ENCODE results near the gene CYTH1.
"Not testable (repeated sequence)": the region's sequence is repeated elsewhere in the genome, so short reads cannot be mapped to it uniquely, and the experiment has no call there.

Gene CYTH1

GRCh38 chr17:78785011-78785662 is 3.1 kb upstream of the CYTH1 start:
- H3K4me1 ChIP-seq (ENCODE audit: insufficient read depth, low read length) = no peaks in the 10 kb centered on the region; the same call in 1 of the 2 replicates
- no peak overlapping the region for H3K9ac ChIP-seq (ENCODE audit: low read depth, low read length)
- peaks cover 6% of the 10 kb centered on the region; the same call in 1 of the 2 replicates for H3K27me3 ChIP-seq (ENCODE audit: insufficient read depth, low read length)
- no peaks in the 10 kb centered on the region for H3K9me3 ChIP-seq (ENCODE audit: insufficient read depth, low read depth, low read length)
- H3K36me3 ChIP-seq (ENCODE audit: insufficient read depth, low read length) = no peaks in the 10 kb centered on the region; the same call in 1 of the 2 replicates
- H3K4me3 ChIP-seq (ENCODE audit: low read length) = no peak overlapping the region
- H3K27ac ChIP-seq (ENCODE audit: low read depth, low read length) = no peak overlapping the region
- WGBS = 92% methylated on average over 12 of the region's 12 CpGs

DNA sequence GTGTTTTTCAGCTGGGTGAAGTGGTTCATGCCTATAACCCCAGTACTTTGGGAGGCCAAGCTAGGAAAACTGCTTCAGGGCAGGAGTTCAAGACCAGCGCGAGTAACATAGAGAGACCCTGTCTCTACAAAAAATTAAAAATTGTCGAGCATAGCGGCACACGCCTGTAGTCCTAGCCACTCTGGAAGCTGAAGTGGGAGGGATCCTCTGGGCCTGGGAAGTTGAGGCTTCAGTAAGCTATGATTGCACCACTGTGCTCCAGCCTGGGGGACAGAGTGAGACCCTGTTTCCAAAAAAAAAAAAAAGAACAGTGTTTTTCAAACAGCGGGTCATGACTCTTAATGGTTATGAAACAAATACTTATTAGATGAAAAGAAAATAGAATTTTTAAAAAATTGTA is 2.3 kb upstream of the CYTH1 start:
- no peak overlapping the region for H3K9ac ChIP-seq (ENCODE audit: low read depth, low read length)
- 93% methylated on average over 5 of the region's 6 CpGs for WGBS

GRCh38 chr17:78783711-78784324 is 1.7 kb upstream of the CYTH1 start:
- H3K4me3 ChIP-seq (ENCODE audit: low read length) = no peak overlapping the region
- no peak overlapping the region for H3K27ac ChIP-seq (ENCODE audit: low read depth, low read length)
- no peaks in the 10 kb centered on the region; the same call in 1 of the 2 replicates for H3K4me1 ChIP-seq (ENCODE audit: insufficient read depth, low read length)
- H3K27me3 ChIP-seq (ENCODE audit: insufficient read depth, low read length) = peaks cover 6% of the 10 kb centered on the region; the same call in 1 of the 2 replicates
- no peaks in the 10 kb centered on the region for H3K9me3 ChIP-seq (ENCODE audit: insufficient read depth, low read depth, low read length)
- no peaks in the 10 kb centered on the region; the same call in 1 of the 2 replicates for H3K36me3 ChIP-seq (ENCODE audit: insufficient read depth, low read length)
- 94% methylated on average over 7 of the region's 7 CpGs for WGBS
- H3K9ac ChIP-seq (ENCODE audit: low read depth, low read length) = no peak overlapping the region

More for the DNA sequence above, 2.3 kb upstream of the CYTH1 start:
- no peaks in the 10 kb centered on the region; the same call in 1 of the 2 replicates for H3K36me3 ChIP-seq (ENCODE audit: insufficient read depth, low read length)
- H3K9me3 ChIP-seq (ENCODE audit: insufficient read depth, low read depth, low read length) = no peaks in the 10 kb centered on the region
- no peaks in the 10 kb centered on the region; the same call in 1 of the 2 replicates for H3K4me1 ChIP-seq (ENCODE audit: insufficient read depth, low read length)
- H3K27ac ChIP-seq (ENCODE audit: low read depth, low read length) = no peak overlapping the region
- peaks cover 6% of the 10 kb centered on the region; the same call in 1 of the 2 replicates for H3K27me3 ChIP-seq (ENCODE audit: insufficient read depth, low read length)
- no peak overlapping the region for H3K4me3 ChIP-seq (ENCODE audit: low read length)

GRCh38 chr17:78781104-78781892 is 775 bp downstream of the CYTH1 start:
- Histone ChIP-seq H3K4me3 (ENCODE audit: low read length) (peak overlapping the region; percentile 85), H3K27ac (ENCODE audit: low read depth, low read length) (no peak overlapping the region), H3K9me3 (ENCODE audit: insufficient read depth, low read depth, low read length) (no peaks in the 10 kb centered on the region), H3K9ac (ENCODE audit: low read depth, low read length) (peak overlapping the region; percentile 73), H3K27me3 (ENCODE audit: insufficient read depth, low read length) (peaks cover 6% of the 10 kb centered on the region; the same call in 1 of the 2 replicates), H3K4me1 (ENCODE audit: insufficient read depth, low read length) (no peaks in the 10 kb centered on the region; the same call in 1 of the 2 replicates), H3K36me3 (ENCODE audit: insufficient read depth, low read length) (no peaks in the 10 kb centered on the region)
- WGBS = 6% methylated on average over 67 of the region's 68 CpGs

GRCh38 chr17:78780335-78780734 is 1.7 kb downstream of the CYTH1 start:
- H3K9ac ChIP-seq (ENCODE audit: low read depth, low read length) = no peak overlapping the region
- 91% methylated on average over 4 of the region's 6 CpGs for WGBS
- no peaks in the 10 kb centered on the region for H3K36me3 ChIP-seq (ENCODE audit: insufficient read depth, low read length)
- H3K4me3 ChIP-seq (ENCODE audit: low read length) = no peak overlapping the region
- no peak overlapping the region for H3K27ac ChIP-seq (ENCODE audit: low read depth, low read length)
- H3K27me3 ChIP-seq (ENCODE audit: insufficient read depth, low read length) = peaks cover 6% of the 10 kb centered on the region; the same call in 1 of the 2 replicates
- H3K9me3 ChIP-seq (ENCODE audit: insufficient read depth, low read depth, low read length) = no peaks in the 10 kb centered on the region
- H3K4me1 ChIP-seq (ENCODE audit: insufficient read depth, low read length) = no peaks in the 10 kb centered on the region; the same call in 1 of the 2 replicates

GRCh38 chr17:78779850-78780249 is 2.2 kb downstream of the CYTH1 start:
- peaks cover 6% of the 10 kb centered on the region; the same call in 1 of the 2 replicates for H3K27me3 ChIP-seq (ENCODE audit: insufficient read depth, low read length)
- H3K9ac ChIP-seq (ENCODE audit: low read depth, low read length) = no peak overlapping the region
- H3K27ac ChIP-seq (ENCODE audit: low read depth, low read length) = no peak overlapping the region
- no peaks in the 10 kb centered on the region for H3K9me3 ChIP-seq (ENCODE audit: insufficient read depth, low read depth, low read length)
- no peaks in the 10 kb centered on the region for H3K36me3 ChIP-seq (ENCODE audit: insufficient read depth, low read length)
- 86% methylated on average over 3 of the region's 3 CpGs for WGBS
- no peak overlapping the region for H3K4me3 ChIP-seq (ENCODE audit: low read length)
- no peaks in the 10 kb centered on the region; the same call in 1 of the 2 replicates for H3K4me1 ChIP-seq (ENCODE audit: insufficient read depth, low read length)

DNA sequence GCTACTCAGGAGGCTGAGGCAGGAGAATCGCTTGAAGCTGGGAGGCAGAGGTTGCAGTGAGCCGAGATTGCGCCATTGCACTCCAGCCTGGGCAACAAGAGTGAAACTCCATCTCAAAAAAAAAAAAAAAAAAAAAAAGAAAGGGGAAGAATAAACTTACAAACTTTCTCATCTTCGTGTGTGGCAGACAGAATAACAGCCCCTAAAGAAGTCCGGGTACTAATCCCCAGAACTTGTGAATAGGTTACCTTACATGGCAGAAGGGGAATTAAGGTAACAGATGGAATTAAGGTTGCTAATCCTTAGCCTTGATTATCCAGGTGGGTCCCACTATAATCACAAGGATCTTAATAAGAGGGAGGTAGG is 2.8 kb downstream of the CYTH1 start:
- not testable (repeated sequence) for H3K36me3 ChIP-seq (ENCODE audit: insufficient read depth, low read length); H3K4me3 ChIP-seq (ENCODE audit: low read length); H3K27ac ChIP-seq (ENCODE audit: low read depth, low read length); H3K9ac ChIP-seq (ENCODE audit: low read depth, low read length); H3K27me3 ChIP-seq (ENCODE audit: insufficient read depth, low read length); H3K4me1 ChIP-seq (ENCODE audit: insufficient read depth, low read length); H3K9me3 ChIP-seq (ENCODE audit: insufficient read depth, low read depth, low read length)
- WGBS = 89% methylated on average over 2 of the region's 5 CpGs

- no peaks in the 10 kb centered on the region for H3K36me3 ChIP-seq (ENCODE audit: insufficient read depth, low read length)
- no peak overlapping the region for H3K9ac ChIP-seq (ENCODE audit: low read depth, low read length)
- no peaks in the 10 kb centered on the region; the same call in 1 of the 2 replicates for H3K4me1 ChIP-seq (ENCODE audit: insufficient read depth, low read length)
- H3K4me3 ChIP-seq (ENCODE audit: low read length) = no peak overlapping the region
- H3K9me3 ChIP-seq (ENCODE audit: insufficient read depth, low read depth, low read length) = no peaks in the 10 kb centered on the region
- 89% methylated on average over 4 of the region's 4 CpGs for WGBS
- H3K27me3 ChIP-seq (ENCODE audit: insufficient read depth, low read length) = peaks cover 6% of the 10 kb centered on the region; the same call in 1 of the 2 replicates
- H3K27ac ChIP-seq (ENCODE audit: low read depth, low read length) = no peak overlapping the region
Observed at GRCh38 chr17:78777881-78778280, 4.2 kb downstream of the CYTH1 start.

DNA sequence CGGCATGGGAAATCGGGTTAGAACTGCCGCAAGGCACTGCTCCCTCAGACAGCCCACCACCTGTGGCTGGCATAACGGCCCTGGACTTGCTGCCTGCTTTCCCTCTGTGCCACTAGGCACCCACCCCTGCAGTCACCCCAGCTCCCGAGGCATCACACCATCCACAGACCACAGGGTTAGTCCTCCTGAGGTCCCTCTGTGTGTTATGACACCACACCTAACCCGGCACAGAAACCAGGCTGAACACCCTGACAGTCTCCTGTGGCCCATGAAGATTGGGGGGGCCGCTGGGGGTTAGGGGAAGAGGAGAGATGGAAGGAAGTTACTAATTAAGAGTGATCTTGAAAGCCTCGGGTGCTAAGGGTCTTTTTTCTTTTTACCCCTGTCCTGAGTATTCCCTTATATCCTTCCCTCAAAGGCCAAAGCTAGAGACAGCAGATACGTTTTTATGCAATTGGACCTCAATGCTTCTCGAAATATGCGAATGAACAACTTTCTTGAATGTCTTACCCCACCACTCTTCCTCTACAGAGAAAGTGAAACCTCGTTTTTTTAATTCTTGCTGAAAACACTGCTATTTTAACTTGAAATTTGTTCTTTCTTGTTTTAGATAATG is 7.0 kb downstream of the CYTH1 start:
- Histone ChIP-seq H3K36me3 (ENCODE audit: insufficient read depth, low read length) (no peaks in the 10 kb centered on the region), H3K27ac (ENCODE audit: low read depth, low read length) (no peak overlapping the region), H3K9ac (ENCODE audit: low read depth, low read length) (no peak overlapping the region), H3K27me3 (ENCODE audit: insufficient read depth, low read length) (no peaks in the 10 kb centered on the region), H3K9me3 (ENCODE audit: insufficient read depth, low read depth, low read length) (no peaks in the 10 kb centered on the region), H3K4me1 (ENCODE audit: insufficient read depth, low read length) (no peaks in the 10 kb centered on the region; the same call in 1 of the 2 replicates), H3K4me3 (ENCODE audit: low read length) (no peak overlapping the region)
- 88% methylated on average over 12 of the region's 12 CpGs for WGBS

GRCh38 chr17:78774453-78774852 is 7.6 kb downstream of the CYTH1 start:
- no peaks in the 10 kb centered on the region for H3K9me3 ChIP-seq (ENCODE audit: insufficient read depth, low read depth, low read length)
- no peak overlapping the region for H3K27ac ChIP-seq (ENCODE audit: low read depth, low read length)
- H3K4me1 ChIP-seq (ENCODE audit: insufficient read depth, low read length) = no peaks in the 10 kb centered on the region
- H3K4me3 ChIP-seq (ENCODE audit: low read length) = no peak overlapping the region
- H3K27me3 ChIP-seq (ENCODE audit: insufficient read depth, low read length) = no peaks in the 10 kb centered on the region
- WGBS = 90% methylated on average over 2 of the region's 2 CpGs
- H3K9ac ChIP-seq (ENCODE audit: low read depth, low read length) = no peak overlapping the region
- H3K36me3 ChIP-seq (ENCODE audit: insufficient read depth, low read length) = no peaks in the 10 kb centered on the region

All from HUES64 (cell line).